ENCODE results near the gene TSTD2. TPM values are rescaled to one million over a fixed set of nuclear protein-coding genes. Genes with fewer than 3 reads are reported as not detected.

TSTD2 gene
- total and polyA plus RNA-seq, 5 donors from 2014 or later, result 5.5 to 21.5 (median 9.4) TPM

DNA sequence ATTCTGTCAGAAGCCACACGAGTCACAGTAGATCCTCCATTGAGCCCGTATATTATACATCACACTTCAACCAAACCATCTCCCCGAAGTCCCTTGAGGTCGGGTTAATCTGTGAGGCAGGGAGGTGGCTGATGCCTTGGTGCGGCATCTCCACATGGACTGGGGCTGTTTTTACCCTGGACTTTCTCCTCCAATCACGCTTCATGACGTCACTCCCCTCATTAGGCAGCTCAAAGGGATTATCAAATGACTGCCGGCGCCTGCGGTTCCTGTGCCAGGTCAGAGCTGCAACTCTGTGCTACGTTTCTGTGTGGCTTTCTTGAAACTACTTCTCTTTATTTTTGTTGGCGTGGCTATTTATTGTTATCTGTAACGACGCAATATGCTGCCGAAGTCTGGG is 78.0 kb downstream of the TSTD2 start:
- Mint-ChIP-seq H3K9me3 (no peaks in the 10 kb centered on the region), H3K4me3 (no peak overlapping the region), H3K27me3 (peaks cover 21% of the 10 kb centered on the region), H3K36me3 (no peaks in the 10 kb centered on the region), H3K27ac (no peak overlapping the region), H3K4me1 (peaks cover 0 to 8% (median 5%) of the 10 kb centered on the region in 4 donors)
- no peaks in the 10 kb centered on the region for H3K4me1 ChIP-seq (ENCODE audit: control insufficient read depth, insufficient read depth, low read length, poor library complexity, severe bottlenecking)
- no peak overlapping the region for H3K4me3 ChIP-seq (ENCODE audit: low read depth, low read length)
- DNase-seq, result no peak
- peaks cover 5% of the 10 kb centered on the region for H3K27me3 ChIP-seq (ENCODE audit: control insufficient read depth, insufficient read depth, low read length)
- ATAC-seq (ENCODE audit: low read depth in 2 of 2), result no peak
- no peaks in the 10 kb centered on the region for H3K36me3 ChIP-seq (ENCODE audit: control insufficient read depth, insufficient read depth, low read length)
- no peaks in the 10 kb centered on the region for H3K9me3 ChIP-seq (ENCODE audit: control insufficient read depth in 2 of 2, low read length in 2 of 2)
- H3K27ac ChIP-seq (ENCODE audit: insufficient read depth, low read length, poor library complexity, severe bottlenecking), result no peak overlapping the region

DNA sequence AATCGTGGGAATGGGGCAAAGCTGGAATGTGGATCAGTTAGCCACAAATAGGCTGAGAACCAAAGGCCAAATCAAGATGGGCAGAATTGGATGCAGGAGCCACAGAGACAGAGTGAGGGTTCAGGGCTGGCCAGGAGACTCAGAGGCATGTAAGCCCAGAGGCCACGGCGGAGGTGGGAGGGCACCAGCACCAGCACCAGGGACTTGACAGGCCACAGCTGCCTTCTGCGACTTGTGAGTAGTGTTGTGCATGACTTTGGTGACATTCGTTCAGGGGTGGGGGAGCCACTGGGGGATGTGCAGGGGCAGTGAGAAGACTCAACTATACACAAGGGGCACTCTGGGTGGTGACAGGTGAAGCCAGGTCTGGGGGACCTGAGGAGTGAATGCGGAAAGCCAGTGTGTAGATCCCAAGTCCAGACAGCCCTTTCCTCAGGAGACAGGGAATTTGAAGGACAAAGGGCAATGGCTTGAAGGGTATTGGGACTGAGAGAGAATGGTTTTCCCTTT is 78.5 kb downstream of the TSTD2 start:
- peaks cover 17% of the 10 kb centered on the region for H3K27me3 Mint-ChIP-seq
- ATAC-seq (ENCODE audit: low read depth in 2 of 2) (no peak), DNase-seq (no peak)
- H3K36me3 Mint-ChIP-seq, result no peaks in the 10 kb centered on the region
- Histone ChIP-seq H3K9me3 (ENCODE audit: control insufficient read depth in 2 of 2, low read length in 2 of 2) (no peaks in the 10 kb centered on the region), H3K27ac (ENCODE audit: insufficient read depth, low read length, poor library complexity, severe bottlenecking) (no peak overlapping the region), H3K4me3 (ENCODE audit: low read depth, low read length) (no peak overlapping the region), H3K4me1 (ENCODE audit: control insufficient read depth, insufficient read depth, low read length, poor library complexity, severe bottlenecking) (no peaks in the 10 kb centered on the region), H3K36me3 (ENCODE audit: control insufficient read depth, insufficient read depth, low read length) (no peaks in the 10 kb centered on the region), H3K27me3 (ENCODE audit: control insufficient read depth, insufficient read depth, low read length) (peaks cover 3% of the 10 kb centered on the region)
- peaks cover 0 to 8% (median 5%) of the 10 kb centered on the region in 4 donors for H3K4me1 Mint-ChIP-seq
- no peaks in the 10 kb centered on the region for H3K9me3 Mint-ChIP-seq
- no peak overlapping the region for H3K27ac Mint-ChIP-seq
- no peak overlapping the region for H3K4me3 Mint-ChIP-seq

DNA sequence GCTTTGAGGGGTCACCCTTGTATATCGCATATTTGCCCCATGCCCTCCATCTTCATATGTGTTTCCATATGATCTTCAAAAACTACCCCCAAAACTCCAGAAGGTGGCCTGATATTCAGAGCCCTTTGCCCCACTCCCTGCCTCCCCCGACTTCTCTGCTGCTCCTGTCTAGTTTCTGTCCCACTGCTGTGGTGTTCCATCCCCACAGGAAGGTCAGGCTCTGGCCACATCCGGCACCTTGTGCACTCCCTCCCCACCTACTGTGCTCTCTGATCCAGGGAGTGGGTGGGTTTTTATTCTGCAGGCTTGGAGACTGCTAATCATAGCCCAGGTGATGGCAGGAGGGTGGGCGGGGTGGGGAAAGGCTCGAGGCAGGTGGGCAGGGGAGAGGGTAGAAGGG is 79.3 kb downstream of the TSTD2 start:
- no peak for DNase-seq

DNA sequence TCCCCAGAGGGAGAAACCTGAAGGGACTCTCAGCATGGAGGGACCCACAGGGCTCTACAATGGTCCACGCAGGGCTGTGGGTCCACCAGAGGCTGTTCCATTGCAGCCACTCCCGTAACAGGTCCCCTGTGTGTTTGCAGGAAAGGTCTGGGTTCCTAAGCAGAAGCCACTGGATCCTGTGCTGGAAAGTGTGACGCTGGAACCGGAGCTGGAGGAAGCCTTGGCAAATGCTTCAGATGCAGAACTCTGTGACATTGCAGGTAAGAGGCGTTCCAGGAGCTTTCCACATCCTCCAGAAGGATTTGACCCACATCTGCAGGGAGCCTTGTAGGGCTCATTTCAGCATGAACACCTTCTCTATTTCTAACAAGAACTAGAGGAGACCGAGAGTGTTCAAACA is 80.0 kb downstream of the TSTD2 start:
- Histone ChIP-seq H3K27me3 (ENCODE audit: control insufficient read depth, insufficient read depth, low read length) (peaks cover 3% of the 10 kb centered on the region), H3K4me3 (ENCODE audit: low read depth, low read length) (no peak overlapping the region), H3K36me3 (ENCODE audit: control insufficient read depth, insufficient read depth, low read length) (no peaks in the 10 kb centered on the region), H3K9me3 (ENCODE audit: control insufficient read depth in 2 of 2, low read length in 2 of 2) (no peaks in the 10 kb centered on the region), H3K4me1 (ENCODE audit: control insufficient read depth, insufficient read depth, low read length, poor library complexity, severe bottlenecking) (no peaks in the 10 kb centered on the region), H3K27ac (ENCODE audit: insufficient read depth, low read length, poor library complexity, severe bottlenecking) (no peak overlapping the region)
- H3K9me3 Mint-ChIP-seq, result no peaks in the 10 kb centered on the region
- no peak for DNase-seq
- H3K36me3 Mint-ChIP-seq, result no peaks in the 10 kb centered on the region
- no peak overlapping the region for H3K4me3 Mint-ChIP-seq
- no peak for ATAC-seq (ENCODE audit: low read depth in 2 of 2)
- no peak overlapping the region for H3K27ac Mint-ChIP-seq
- peaks cover 0 to 2% (median 0%) of the 10 kb centered on the region in 4 donors for H3K4me1 Mint-ChIP-seq
- peaks cover 16% of the 10 kb centered on the region for H3K27me3 Mint-ChIP-seq

More for the DNA sequence above, 79.3 kb downstream of the TSTD2 start:
- Mint-ChIP-seq H3K36me3 (no peaks in the 10 kb centered on the region), H3K4me1 (peaks cover 0 to 4% (median 2%) of the 10 kb centered on the region in 4 donors), H3K9me3 (no peaks in the 10 kb centered on the region), H3K27me3 (peaks cover 16% of the 10 kb centered on the region), H3K4me3 (no peak overlapping the region), H3K27ac (no peak overlapping the region)
- H3K36me3 ChIP-seq (ENCODE audit: control insufficient read depth, insufficient read depth, low read length), result no peaks in the 10 kb centered on the region
- H3K27me3 ChIP-seq (ENCODE audit: control insufficient read depth, insufficient read depth, low read length), result peaks cover 3% of the 10 kb centered on the region
- no peak overlapping the region for H3K27ac ChIP-seq (ENCODE audit: insufficient read depth, low read length, poor library complexity, severe bottlenecking)
- no peaks in the 10 kb centered on the region for H3K9me3 ChIP-seq (ENCODE audit: control insufficient read depth in 2 of 2, low read length in 2 of 2)
- H3K4me1 ChIP-seq (ENCODE audit: control insufficient read depth, insufficient read depth, low read length, poor library complexity, severe bottlenecking), result no peaks in the 10 kb centered on the region
- ATAC-seq (ENCODE audit: low read depth in 2 of 2), result no peak
- no peak overlapping the region for H3K4me3 ChIP-seq (ENCODE audit: low read depth, low read length)

DNA sequence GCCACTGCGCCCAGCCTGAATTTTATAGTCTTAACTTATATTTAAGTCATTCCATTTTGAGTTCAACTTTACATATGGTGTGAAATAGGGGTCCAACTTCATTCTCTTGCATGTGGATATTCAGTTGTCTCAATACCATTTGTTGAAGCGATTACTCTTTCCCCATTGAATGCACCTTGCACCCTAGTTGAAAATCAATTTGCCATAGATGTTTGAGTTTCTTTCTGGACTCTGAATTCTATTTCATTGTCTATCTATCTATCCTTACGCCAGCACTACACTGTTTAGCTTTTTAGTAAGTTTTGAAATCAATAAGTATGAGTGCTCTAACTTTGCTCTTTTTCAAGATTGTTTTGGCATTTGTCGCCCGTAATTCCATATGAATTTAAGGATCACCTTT is 81.9 kb downstream of the TSTD2 start:
- Histone ChIP-seq H3K27me3 (ENCODE audit: control insufficient read depth, insufficient read depth, low read length) (peaks cover 3% of the 10 kb centered on the region), H3K4me1 (ENCODE audit: control insufficient read depth, insufficient read depth, low read length, poor library complexity, severe bottlenecking) (no peaks in the 10 kb centered on the region), H3K9me3 (ENCODE audit: control insufficient read depth in 2 of 2, low read length in 2 of 2) (no peaks in the 10 kb centered on the region), H3K36me3 (ENCODE audit: control insufficient read depth, insufficient read depth, low read length) (no peaks in the 10 kb centered on the region), H3K4me3 (ENCODE audit: low read depth, low read length) (no peak overlapping the region), H3K27ac (ENCODE audit: insufficient read depth, low read length, poor library complexity, severe bottlenecking) (no peak overlapping the region)
- H3K9me3 Mint-ChIP-seq, result no peaks in the 10 kb centered on the region
- DNase-seq (no peak), ATAC-seq (ENCODE audit: low read depth in 2 of 2) (no peak)
- H3K36me3 Mint-ChIP-seq, result no peaks in the 10 kb centered on the region
- no peak overlapping the region for H3K27ac Mint-ChIP-seq
- peaks cover 12% of the 10 kb centered on the region for H3K27me3 Mint-ChIP-seq
- H3K4me1 Mint-ChIP-seq, result peaks cover 0 to 2% (median 0%) of the 10 kb centered on the region in 4 donors
- H3K4me3 Mint-ChIP-seq, result no peak overlapping the region

DNA sequence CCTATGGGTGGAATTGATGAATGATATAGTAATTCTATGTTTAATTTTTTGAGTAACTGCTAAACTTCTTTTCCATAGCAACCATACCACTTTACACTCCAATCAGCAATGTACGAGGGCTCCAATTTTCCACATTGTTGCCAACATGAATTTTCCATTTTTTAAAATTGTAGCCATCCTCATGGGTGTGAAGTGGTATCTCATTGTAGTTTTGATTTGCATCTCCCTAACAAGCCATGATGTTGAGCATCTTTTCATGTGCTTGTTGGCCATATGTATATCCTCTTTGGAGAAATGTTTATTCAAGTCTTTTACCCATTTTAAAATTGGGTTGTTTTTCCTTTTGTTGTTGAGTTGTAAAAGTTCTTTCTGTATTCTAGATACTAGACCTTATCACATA is 82.8 kb downstream of the TSTD2 start:
- Histone ChIP-seq H3K36me3 (ENCODE audit: control insufficient read depth, insufficient read depth, low read length) (no peaks in the 10 kb centered on the region), H3K27me3 (ENCODE audit: control insufficient read depth, insufficient read depth, low read length) (peaks cover 3% of the 10 kb centered on the region), H3K27ac (ENCODE audit: insufficient read depth, low read length, poor library complexity, severe bottlenecking) (no peak overlapping the region), H3K4me1 (ENCODE audit: control insufficient read depth, insufficient read depth, low read length, poor library complexity, severe bottlenecking) (no peaks in the 10 kb centered on the region), H3K9me3 (ENCODE audit: control insufficient read depth in 2 of 2, low read length in 2 of 2) (no peaks in the 10 kb centered on the region), H3K4me3 (ENCODE audit: low read depth, low read length) (no peak overlapping the region)
- no peak for ATAC-seq (ENCODE audit: low read depth in 2 of 2)
- no peak for DNase-seq
- Mint-ChIP-seq H3K4me3 (no peak overlapping the region), H3K27me3 (peaks cover 12% of the 10 kb centered on the region), H3K4me1 (no peaks in the 10 kb centered on the region), H3K36me3 (no peaks in the 10 kb centered on the region), H3K27ac (no peak overlapping the region), H3K9me3 (no peaks in the 10 kb centered on the region)

Other genes starting within 250 kb of the TSTD2 start
- gene TDRD7, start 221.3 kb downstream of the TSTD2 start, total RNA-seq, result 10.3 TPM
- gene TDRD7, start 221.3 kb downstream of the TSTD2 start, polyA plus RNA-seq, result 1 to 10 TPM; 5.1 to 8.2 (median 7.1) TPM
- 3.7 TPM for gene TMOD1, start 131.7 kb downstream of the TSTD2 start, total RNA-seq
- gene TMOD1, start 131.7 kb downstream of the TSTD2 start, polyA plus RNA-seq, result 10 to 100 TPM in 1 of 4 donors, 1 to 10 TPM in 3; 2.4 to 11.0 (median 5.5) TPM
- 47.4 TPM for gene NCBP1, start 453 bp upstream of the TSTD2 start, total RNA-seq
- 10 to 100 TPM; 18.0 to 30.1 (median 21.5) TPM for gene NCBP1, start 453 bp upstream of the TSTD2 start, polyA plus RNA-seq
- 22.2 TPM for gene XPA, start 64.0 kb upstream of the TSTD2 start, total RNA-seq
- gene XPA, start 64.0 kb upstream of the TSTD2 start, polyA plus RNA-seq, result 10 to 100 TPM; 21.8 to 28.9 (median 25.8) TPM
- gene FOXE1, start 219.9 kb upstream of the TSTD2 start, total RNA-seq, result not detected
- gene FOXE1, start 219.9 kb upstream of the TSTD2 start, polyA plus RNA-seq, result not detected